IPS DF 6.9 (cell line): ENCODE results near the gene NTRK3.

Source experiments
- DNase-seq: peaks from one replicate; pipeline ENCODE4 v3.0.0-alpha.2; 2013; ENCODE audit warnings: low read depth, low spot score
- H3K27ac ChIP-seq: one replicate; pipeline ENCODE4 v1.5.1; 2013; ENCODE audit warnings: low read length, control low read depth
- H3K27me3 ChIP-seq: 2 replicates; pipeline ENCODE4 v1.6.1; 2013; ENCODE audit warnings: mild to moderate bottlenecking, low read length; ENCODE audit not compliant: control insufficient read depth, insufficient read depth
- H3K36me3 ChIP-seq: 2 replicates; pipeline ENCODE4 v1.6.1; 2013; ENCODE audit warnings: low read length; ENCODE audit not compliant: control insufficient read depth, insufficient read depth
- H3K4me1 ChIP-seq: 2 replicates; pipeline ENCODE4 v1.6.1; 2013; ENCODE audit warnings: low read length; ENCODE audit not compliant: control insufficient read depth, insufficient read depth
- H3K4me3 ChIP-seq: 2 replicates; pipeline ENCODE4 v1.5.1; 2013; ENCODE audit warnings: mild to moderate bottlenecking, low read length
- H3K9me3 ChIP-seq: 2 replicates; pipeline ENCODE4 v1.6.1; 2013; ENCODE audit warnings: low read length, inconsistent platforms; ENCODE audit not compliant: control insufficient read depth, insufficient read depth
- WGBS: extraction: QIAGEN DNeasy Blood & Tissue Kit; methylation state at CpG from one replicate; pipeline ENCODE4 v1.1.7; 2013; ENCODE audit warnings: mixed read lengths, missing lambda C conversion rate; ENCODE audit not compliant: insufficient read length, insufficient coverage; 5-methylcytosine and 5-hydroxymethylcytosine counted together

NTRK3 gene

GRCh38 chr15:88208396-88208795, 48.1 kb downstream of the NTRK3 start:
- Histone ChIP-seq H3K27ac (no peak overlapping the region), H3K4me1 (peaks cover 6% of the 10 kb centered on the region; the same call in 1 of the 2 replicates), H3K9me3 (no peaks in the 10 kb centered on the region), H3K36me3 (no peaks in the 10 kb centered on the region), H3K27me3 (no peaks in the 10 kb centered on the region), H3K4me3 (no peak overlapping the region)
- no CpG with 5 or more reads among the region's 2 CpGs for WGBS
- no peak for DNase-seq

- Histone ChIP-seq H3K27ac (no peak overlapping the region), H3K36me3 (no peaks in the 10 kb centered on the region), H3K27me3 (no peaks in the 10 kb centered on the region), H3K9me3 (no peaks in the 10 kb centered on the region), H3K4me3 (no peak overlapping the region), H3K4me1 (peaks cover 6% of the 10 kb centered on the region; the same call in 1 of the 2 replicates)
- DNase-seq: no peak
- WGBS: no CpG with 5 or more reads among the region's 2 CpGs
Observed at GRCh38 chr15:88207565-88207964, 49.0 kb downstream of the NTRK3 start.

- no CpG with 5 or more reads among the region's 4 CpGs for WGBS
- no peak overlapping the region for H3K4me3 ChIP-seq
- peaks cover 6% of the 10 kb centered on the region; the same call in 1 of the 2 replicates for H3K4me1 ChIP-seq
- no peaks in the 10 kb centered on the region for H3K9me3 ChIP-seq
- H3K27me3 ChIP-seq: no peaks in the 10 kb centered on the region
- H3K27ac ChIP-seq: no peak overlapping the region
- no peak for DNase-seq
- no peaks in the 10 kb centered on the region for H3K36me3 ChIP-seq
Observed at GRCh38 chr15:88204584-88204983, 52.0 kb downstream of the NTRK3 start.

- DNase-seq: no peak
Observed at GRCh38 chr15:88202231-88202630, 54.3 kb downstream of the NTRK3 start.

GRCh38 chr15:88201207-88201606, 55.3 kb downstream of the NTRK3 start:
- no peaks in the 10 kb centered on the region for H3K27me3 ChIP-seq
- DNase-seq: no peak
- H3K4me1 ChIP-seq: no peaks in the 10 kb centered on the region
- H3K27ac ChIP-seq: no peak overlapping the region
- H3K4me3 ChIP-seq: no peak overlapping the region
- no CpG with 5 or more reads among the region's 3 CpGs for WGBS
- H3K9me3 ChIP-seq: no peaks in the 10 kb centered on the region
- no peaks in the 10 kb centered on the region for H3K36me3 ChIP-seq

More at GRCh38 chr15:88202231-88202630, 54.3 kb downstream of the NTRK3 start:
- Histone ChIP-seq H3K9me3 (no peaks in the 10 kb centered on the region), H3K36me3 (no peaks in the 10 kb centered on the region), H3K4me3 (no peak overlapping the region), H3K4me1 (no peaks in the 10 kb centered on the region), H3K27me3 (no peaks in the 10 kb centered on the region), H3K27ac (no peak overlapping the region)
- no CpG with 5 or more reads among the region's 4 CpGs for WGBS

- Histone ChIP-seq H3K4me3 (no peak overlapping the region), H3K27ac (no peak overlapping the region)
- no peak for DNase-seq
Observed at GRCh38 chr15:88196961-88197360, 59.6 kb downstream of the NTRK3 start.

GRCh38 chr15:88194162-88194561, 62.4 kb downstream of the NTRK3 start:
- H3K4me3 ChIP-seq: no peak overlapping the region
- no peaks in the 10 kb centered on the region for H3K27me3 ChIP-seq
- no peaks in the 10 kb centered on the region for H3K36me3 ChIP-seq
- no CpG with 5 or more reads among the region's 4 CpGs for WGBS
- H3K4me1 ChIP-seq: peaks cover 2% of the 10 kb centered on the region; the same call in 1 of the 2 replicates
- no peak for DNase-seq
- H3K27ac ChIP-seq: no peak overlapping the region
- H3K9me3 ChIP-seq: no peaks in the 10 kb centered on the region

More at GRCh38 chr15:88196961-88197360, 59.6 kb downstream of the NTRK3 start:
- Histone ChIP-seq H3K9me3 (no peaks in the 10 kb centered on the region), H3K36me3 (no peaks in the 10 kb centered on the region), H3K27me3 (no peaks in the 10 kb centered on the region), H3K4me1 (peaks cover 2% of the 10 kb centered on the region; the same call in 1 of the 2 replicates)

- Histone ChIP-seq H3K36me3 (no peaks in the 10 kb centered on the region), H3K27me3 (no peaks in the 10 kb centered on the region), H3K4me3 (no peak overlapping the region), H3K27ac (no peak overlapping the region), H3K4me1 (peaks cover 2% of the 10 kb centered on the region; the same call in 1 of the 2 replicates), H3K9me3 (no peaks in the 10 kb centered on the region)
- peak; percentile 5 for DNase-seq
- no CpG with 5 or more reads among the region's 4 CpGs for WGBS
Observed at GRCh38 chr15:88193415-88193814, 63.1 kb downstream of the NTRK3 start.

- Histone ChIP-seq H3K36me3 (no peaks in the 10 kb centered on the region), H3K27ac (no peak overlapping the region), H3K9me3 (no peaks in the 10 kb centered on the region), H3K4me1 (peaks cover 2% of the 10 kb centered on the region; the same call in 1 of the 2 replicates), H3K27me3 (no peaks in the 10 kb centered on the region), H3K4me3 (no peak overlapping the region)
- no peak for DNase-seq
- WGBS: no CpG with 5 or more reads among the region's 10 CpGs
Observed at GRCh38 chr15:88191812-88192165, 64.8 kb downstream of the NTRK3 start.

- no peak overlapping the region for H3K4me3 ChIP-seq
- no CpG with 5 or more reads among the region's 3 CpGs for WGBS
- H3K27ac ChIP-seq: no peak overlapping the region
- DNase-seq: no peak
- no peaks in the 10 kb centered on the region for H3K9me3 ChIP-seq
- no peaks in the 10 kb centered on the region for H3K27me3 ChIP-seq
- peaks cover 2% of the 10 kb centered on the region; the same call in 1 of the 2 replicates for H3K4me1 ChIP-seq
- no peaks in the 10 kb centered on the region for H3K36me3 ChIP-seq
Observed at GRCh38 chr15:88190232-88190631, 66.3 kb downstream of the NTRK3 start.

- Histone ChIP-seq H3K36me3 (no peaks in the 10 kb centered on the region), H3K27ac (no peak overlapping the region), H3K4me3 (no peak overlapping the region), H3K4me1 (peaks cover 2% of the 10 kb centered on the region; the same call in 1 of the 2 replicates), H3K9me3 (no peaks in the 10 kb centered on the region), H3K27me3 (no peaks in the 10 kb centered on the region)
- DNase-seq: no peak
- WGBS: no CpG with 5 or more reads among the region's 2 CpGs
Observed at GRCh38 chr15:88188300-88188699, 68.2 kb downstream of the NTRK3 start.
